Embryonic facial prominence (tissue), 1 donor: ENCODE data around the gene LARGE1.

Source experiments
- DNase-seq: peaks from one replicate; pipeline ENCODE4 v3.0.0-alpha.2; 2016; ENCODE audit errors: extremely low spot score

LARGE1 gene

GRCh38 chr22:33242078-33242477 is 678.2 kb downstream of the LARGE1 start:
- DNase-seq = no peak

GRCh38 chr22:33240888-33241475 is 679.3 kb downstream of the LARGE1 start:
- no peak for DNase-seq

GRCh38 chr22:33232071-33232470 is 688.2 kb downstream of the LARGE1 start:
- DNase-seq = no peak

- no peak for DNase-seq
These were observed 692.5 kb downstream of the LARGE1 start for GRCh38 chr22:33227791-33228190.

GRCh38 chr22:33224841-33225240 is 695.4 kb downstream of the LARGE1 start:
- DNase-seq = no peak
